HG02943 (cell line): ENCODE measurements around the gene SDHA.
"Not testable (repeated sequence)": the region's sequence is repeated elsewhere in the genome, so short reads cannot be mapped to it uniquely, and the experiment has no call there.

Experiments
- ATAC-seq: cut with Tn5 transposase; IDR thresholded peaks from one replicate; pipeline ENCODE4 v1.9.1; 2021; ENCODE audit warnings: mild to moderate bottlenecking, low read depth, moderate library complexity; ENCODE audit not compliant: unreplicated experiment

The SDHA gene

DNA sequence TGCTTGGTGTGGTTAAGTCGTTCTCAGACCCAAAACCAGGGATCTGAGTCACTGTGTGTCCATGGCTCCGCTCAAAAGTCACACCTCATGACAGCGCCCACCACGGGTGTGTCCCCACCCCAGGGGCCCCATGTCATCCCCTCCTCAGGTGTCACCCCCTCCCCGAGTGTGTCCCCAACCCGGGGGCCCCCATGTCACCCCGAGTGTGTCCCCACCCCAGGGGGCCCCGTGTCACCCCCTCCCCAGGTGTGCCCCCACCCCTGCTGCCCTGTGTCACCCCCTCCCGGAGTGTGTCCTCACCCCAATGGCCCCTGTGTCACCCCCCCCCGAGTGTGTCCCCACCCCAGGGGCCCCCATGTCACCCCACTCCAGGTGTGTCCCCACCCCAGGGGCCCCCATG lies 21.8 kb upstream of the SDHA start:
- no peak for ATAC-seq

DNA sequence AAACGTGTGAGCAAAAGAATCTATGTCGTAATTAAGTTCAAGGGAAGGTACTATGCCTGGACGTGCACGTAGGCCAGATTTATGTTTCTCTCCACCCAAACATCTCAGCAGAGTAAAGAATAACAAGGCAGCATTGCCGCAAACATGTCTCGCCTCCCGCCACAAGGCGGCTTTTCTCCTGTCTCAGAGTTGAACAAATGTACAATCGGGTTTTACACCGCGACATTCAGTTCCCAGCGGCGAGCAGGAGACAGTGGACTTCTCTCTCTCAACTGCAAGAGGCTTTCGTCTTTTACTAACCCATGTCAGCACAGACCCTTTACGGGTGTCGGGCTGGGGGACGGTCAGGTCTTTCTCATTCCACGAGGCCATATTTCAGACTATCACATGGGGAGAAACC lies 21.1 kb upstream of the SDHA start:
- not testable (repeated sequence) for ATAC-seq

DNA sequence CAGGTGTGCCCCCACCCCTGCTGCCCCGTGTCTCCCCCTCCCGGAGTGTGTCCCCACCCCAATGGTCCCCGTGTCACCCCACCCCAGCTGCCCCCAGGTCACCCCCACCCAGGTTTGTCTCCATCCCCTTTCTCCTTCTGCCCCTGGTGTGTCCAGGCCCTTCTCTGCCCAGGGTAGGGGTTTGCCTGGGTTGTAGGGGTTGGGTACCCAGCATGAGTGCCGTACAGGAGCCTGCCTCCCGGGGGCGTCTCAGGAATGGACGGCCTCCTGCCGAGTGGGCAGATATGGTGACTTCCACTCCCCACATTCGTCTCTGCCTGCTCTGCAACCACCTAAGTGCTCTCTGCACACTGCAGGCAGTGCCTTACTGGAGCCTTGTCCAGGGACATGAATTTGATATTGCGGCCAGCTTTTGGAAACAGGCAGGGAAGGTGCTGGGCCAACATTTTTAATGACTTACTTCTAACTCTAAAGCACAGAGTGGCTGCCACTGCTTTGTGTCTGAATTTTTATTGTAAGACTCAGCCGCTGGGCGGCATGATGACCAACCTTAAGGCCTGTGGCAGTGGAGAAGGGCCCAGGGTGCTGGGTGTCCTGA lies 20.1 kb upstream of the SDHA start:
- no peak for ATAC-seq

DNA sequence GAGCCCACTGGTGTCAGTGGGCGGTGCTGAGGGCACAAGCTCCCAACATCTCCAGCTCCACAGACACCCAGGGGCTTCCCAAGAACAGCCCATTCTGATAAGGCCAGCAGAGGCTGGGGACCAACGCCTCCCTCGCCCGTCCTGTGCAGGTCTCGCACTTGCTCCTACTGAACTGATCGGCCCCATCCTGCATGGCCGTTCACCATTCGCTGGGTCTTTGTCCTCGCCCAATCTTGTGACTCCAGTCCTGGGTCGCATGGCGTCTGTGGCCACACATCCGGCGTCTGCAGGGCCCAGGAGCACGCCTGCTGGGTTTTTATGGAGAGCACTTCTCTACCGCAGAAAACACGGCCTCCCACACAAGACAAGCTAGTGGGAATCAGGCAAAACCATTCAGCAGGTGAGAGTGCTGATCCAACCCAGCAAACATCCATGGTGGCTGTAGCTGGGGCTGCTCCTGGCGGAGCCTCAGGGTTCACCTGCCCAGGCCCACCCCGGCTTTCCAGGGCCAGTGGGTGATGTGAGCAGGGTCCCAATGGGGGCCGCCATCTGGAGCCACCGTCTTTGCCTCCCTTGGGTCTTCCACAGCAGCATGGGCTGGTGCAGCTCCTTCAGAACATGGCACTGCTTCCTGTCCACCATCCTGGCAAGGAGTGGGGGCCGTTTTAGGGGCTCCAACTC lies 19.5 kb upstream of the SDHA start:
- ATAC-seq: no peak

GRCh38 chr5:199197-199949 lies 18.7 kb upstream of the SDHA start:
- ATAC-seq: no peak

- ATAC-seq: no peak
These were observed 18.0 kb upstream of the SDHA start for GRCh38 chr5:199950-200645.

DNA sequence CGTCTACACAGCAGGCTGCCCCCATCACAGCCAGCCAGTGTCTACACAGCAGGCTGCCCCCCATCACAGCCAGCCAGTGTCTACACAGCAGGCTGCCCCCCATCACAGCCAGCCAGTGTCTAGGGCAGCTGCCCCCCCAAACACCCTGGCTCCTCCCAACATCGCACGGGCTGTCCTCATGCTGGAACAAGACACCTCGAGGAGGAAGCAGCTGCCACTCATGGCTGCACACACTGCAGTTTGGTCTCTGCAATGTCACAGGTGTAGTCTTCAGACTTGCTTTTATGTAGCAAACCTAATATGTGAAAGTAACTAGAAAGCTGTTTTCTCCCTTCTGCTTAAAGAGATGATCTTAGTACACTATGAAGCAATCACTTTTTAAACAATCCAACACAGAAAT lies 17.1 kb upstream of the SDHA start:
- no peak for ATAC-seq

- ATAC-seq: no peak
These were observed 16.4 kb upstream of the SDHA start for GRCh38 chr5:201672-202071.

GRCh38 chr5:203246-203930 lies 14.7 kb upstream of the SDHA start:
- ATAC-seq: no peak

GRCh38 chr5:204001-204400 lies 14.1 kb upstream of the SDHA start:
- ATAC-seq: no peak

- ATAC-seq: no peak
These were observed 13.7 kb upstream of the SDHA start for GRCh38 chr5:204462-204861.

GRCh38 chr5:204966-205670 lies 13.0 kb upstream of the SDHA start:
- ATAC-seq: no peak

GRCh38 chr5:206406-206805 lies 11.7 kb upstream of the SDHA start:
- no peak for ATAC-seq

DNA sequence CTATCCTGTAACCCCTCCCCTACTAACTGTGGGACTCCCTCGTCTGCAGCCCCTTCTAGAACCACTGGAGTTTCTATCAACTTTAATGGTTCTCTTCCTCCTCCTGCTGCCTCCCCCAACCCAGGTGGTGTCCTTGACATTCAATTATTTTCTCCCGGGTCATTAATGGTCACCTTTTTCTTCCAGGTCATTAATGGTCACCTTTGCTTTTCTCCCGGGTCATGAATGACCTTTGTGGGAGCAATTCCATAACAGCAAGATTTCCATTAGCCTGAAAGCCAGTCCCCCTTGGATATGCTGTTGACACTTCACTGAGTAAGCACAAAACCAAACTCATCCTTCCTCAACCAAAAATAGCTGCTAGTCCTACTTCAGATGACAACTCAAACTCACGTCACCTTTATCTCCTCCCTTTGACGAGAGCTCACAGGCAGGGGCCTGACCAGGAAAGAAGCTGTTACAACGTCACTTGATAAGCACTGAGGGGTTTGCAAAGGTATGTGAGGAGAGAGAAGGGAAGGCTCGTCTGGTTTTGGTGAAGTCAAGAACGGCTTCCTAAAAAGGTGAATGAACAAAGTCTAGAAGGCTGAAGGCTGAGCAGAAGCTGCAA lies 11.1 kb upstream of the SDHA start:
- ATAC-seq: no peak

- no peak for ATAC-seq
These were observed 10.5 kb upstream of the SDHA start for GRCh38 chr5:207599-207998.

- no peak for ATAC-seq
These were observed 9.5 kb upstream of the SDHA start for GRCh38 chr5:208449-209114.

GRCh38 chr5:213803-214395 lies 4.2 kb upstream of the SDHA start:
- ATAC-seq: no peak

DNA sequence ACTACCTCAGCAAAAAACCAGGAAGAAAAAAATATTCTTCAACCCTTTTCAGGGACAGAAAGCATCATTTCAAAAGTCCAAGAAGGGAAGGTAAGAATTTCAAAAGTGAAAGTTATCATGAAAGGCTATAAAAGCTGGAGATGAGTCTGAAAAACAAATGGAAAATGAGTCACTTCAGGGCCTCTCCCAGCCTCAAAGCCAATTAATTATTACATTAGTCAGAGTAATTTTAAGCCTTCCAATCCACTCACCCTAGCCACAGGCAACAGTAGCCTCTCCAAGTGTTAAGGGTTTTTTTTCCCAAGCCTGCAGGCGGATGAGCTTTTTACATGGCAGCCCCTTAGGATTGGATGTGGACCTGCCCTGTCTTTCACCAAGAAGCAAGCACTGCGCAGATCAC lies 2.9 kb upstream of the SDHA start:
- ATAC-seq: not testable (repeated sequence)

GRCh38 chr5:216076-216475 lies 2.0 kb upstream of the SDHA start:
- ATAC-seq: not testable (repeated sequence)
